ENCODE data around the gene RASGRF1. TPM values are rescaled to one million over a fixed set of nuclear protein-coding genes. Genes with fewer than 3 reads are reported as not detected.

The RASGRF1 gene
- total and polyA plus RNA-seq, 2 donors (not counting 1 experiment from before 2014, with no cell fraction given) = 1.0 to 9.4 TPM

GRCh38 chr15:78978601-78979179 is 111.9 kb downstream of the RASGRF1 start:
- H3K27ac ChIP-seq (ENCODE audit: low read length in 2 of 2) = peak overlapping the region in 1 of 2 donors; percentile 5
- no peaks in the 10 kb centered on the region for H4K20me1 ChIP-seq (ENCODE audit: control insufficient read depth, insufficient read depth, low read length, poor library complexity, severe bottlenecking)
- H3K4me3 ChIP-seq (ENCODE audit: control extremely low read depth in 1 of 5, extremely low read depth in 1 of 5, insufficient read depth in 1 of 5, low read depth in 2 of 5, low read length in 4 of 5) = peak overlapping the region in 1 of 5 experiments; percentile 18
- Mint-ChIP-seq H3K4me3 (peak overlapping the region; percentile 83), H3K9me3 (ENCODE audit: insufficient read depth) (no peaks in the 10 kb centered on the region), H3K27me3 (peaks cover under 1% of the 10 kb centered on the region), H3K27ac (peak overlapping the region; percentile 96), H3K4me1 (peaks cover 42% of the 10 kb centered on the region)
- POLR2A ChIA-PET = interaction anchor here (0.6 to 2.1 kb wide), 6 partner anchors 16 to 37 kb away, joined by 3 to 16 read pairs (median 3); partner anchors contain the start of gene CTSH
- H3K79me2 ChIP-seq (ENCODE audit: control insufficient read depth, insufficient read depth, low read length) = no peaks in the 10 kb centered on the region
- H3K9me3 ChIP-seq (ENCODE audit: control extremely low read depth in 1 of 3, control insufficient read depth in 2 of 3, insufficient read depth in 1 of 3, low read length in 2 of 3) = no peaks in the 10 kb centered on the region
- no peaks in the 10 kb centered on the region for H3K27me3 ChIP-seq (replicated peaks in 1 of 4; ENCODE audit: control extremely low read depth in 1 of 4, control insufficient read depth in 3 of 4, insufficient read depth in 4 of 4, low read length in 3 of 4)
- DNase-seq (peak; percentile 32), ATAC-seq (ENCODE audit: low read depth) (no peak)
- no peaks in the 10 kb centered on the region for H3K36me3 ChIP-seq (replicated peaks in 1 of 2; ENCODE audit: control extremely low read depth in 1 of 2, control insufficient read depth in 1 of 2, extremely low read depth in 1 of 2, insufficient read depth in 2 of 2, low read length in 1 of 2)
- H3K4me2 ChIP-seq (replicated peaks; ENCODE audit: low read depth, low read length, poor library complexity, severe bottlenecking) = peak overlapping the region; percentile 60
- intact Hi-C loops (cut with micrococcal nuclease) = loop anchor here (5.0 kb wide), 1 partner anchor 56 kb away; no protein-coding TSS in a partner anchor
- H3K9ac ChIP-seq (ENCODE audit: low read length) = peak overlapping the region; percentile 25
- H2AFZ ChIP-seq (ENCODE audit: insufficient read depth, low read depth, low read length, poor library complexity, severe bottlenecking) = peak overlapping the region; percentile 26
- no peak for TF ChIP-seq CTCF (IDR thresholded peaks at IDR 0.05)
- TF ChIP-seq EZH2 (IDR thresholded peaks at IDR 0.05; ENCODE audit: borderline replicate concordance, insufficient read depth, low read depth, low read length, poor library complexity, severe bottlenecking) = no peak
- WGBS (ENCODE audit: insufficient coverage) = 74% methylated on average over 14 of the region's 19 CpGs
- CTCF ChIA-PET = interaction anchor here (0.7 to 5.0 kb wide), 21 partner anchors 8 to 206 kb away, joined by 3 to 34 read pairs (median 8); partner anchors contain the start of gene CTSH
- peaks cover 38 to 46% of the 10 kb centered on the region in 2 donors for H3K4me1 ChIP-seq (ENCODE audit: control insufficient read depth in 2 of 2, insufficient read depth in 2 of 2, low read length in 2 of 2)

All from B cell (primary cell).